HG02870 (cell line): ENCODE results near the gene CXCR6.

Experiments used
- ATAC-seq: cut with Tn5 transposase; IDR thresholded peaks from one replicate; pipeline ENCODE4 v1.9.1; 2021; ENCODE audit warnings: mild to moderate bottlenecking, moderate library complexity; ENCODE audit not compliant: unreplicated experiment

The CXCR6 gene

DNA sequence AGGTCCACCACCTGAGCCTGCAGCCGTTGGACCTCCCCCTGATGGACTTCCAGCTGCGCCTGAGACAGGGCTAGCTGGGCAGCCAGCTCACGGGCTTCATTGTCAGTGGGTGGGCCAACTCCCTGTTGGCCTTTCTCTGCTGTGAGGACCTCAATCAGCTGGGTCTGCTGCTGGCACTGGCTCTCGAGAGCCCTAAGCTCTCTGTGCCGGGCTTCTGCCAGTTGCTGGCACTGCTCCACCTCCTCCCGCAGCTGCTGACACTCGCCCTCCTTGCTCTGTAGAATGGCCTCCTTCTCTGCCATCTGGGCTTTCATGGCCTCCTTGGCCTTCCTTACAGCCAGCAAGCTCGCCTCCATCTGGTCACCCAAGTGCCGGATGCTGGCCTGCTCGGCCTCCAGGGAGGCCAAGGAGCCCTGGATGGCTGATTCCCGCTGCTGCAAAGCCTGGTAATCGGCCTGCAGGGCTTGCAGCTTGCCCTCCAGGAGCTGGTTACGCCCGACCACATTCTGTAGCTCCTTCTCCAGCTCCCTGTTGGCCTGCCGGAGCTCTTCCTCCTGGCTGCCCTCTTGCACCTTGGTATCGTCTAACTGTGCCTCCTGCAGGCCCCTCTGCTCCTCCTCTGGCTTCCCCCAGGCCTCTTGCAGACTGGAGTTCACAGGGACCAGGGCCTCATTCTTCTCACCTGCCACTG lies 23.8 kb downstream of the CXCR6 start:
- no peak for ATAC-seq

DNA sequence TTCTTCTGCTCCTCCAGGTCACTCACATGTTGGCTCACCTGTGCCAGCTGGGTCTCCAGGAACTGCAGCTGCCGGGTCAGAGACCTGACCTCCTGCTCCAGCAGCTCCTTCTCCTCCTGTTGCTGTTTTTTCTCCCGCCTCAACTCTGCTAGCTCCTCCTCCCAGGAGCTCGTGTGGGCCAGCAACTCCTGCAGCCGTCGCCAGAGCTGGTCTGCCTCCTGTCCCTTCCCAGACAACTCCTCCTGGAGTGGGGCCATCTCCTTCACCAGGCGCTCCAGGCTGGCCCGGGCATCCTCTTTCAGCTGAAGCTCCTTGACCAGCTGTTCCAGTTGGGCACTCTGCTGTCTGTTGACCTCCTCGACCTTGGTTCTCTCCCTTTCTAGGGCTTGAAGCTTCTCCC lies 24.5 kb downstream of the CXCR6 start:
- ATAC-seq: no peak

GRCh38 chr3:45968149-45968548 lies 24.9 kb downstream of the CXCR6 start:
- ATAC-seq: no peak

- no peak for ATAC-seq
Observed at GRCh38 chr3:45968706-45969105, 25.4 kb downstream of the CXCR6 start.

DNA sequence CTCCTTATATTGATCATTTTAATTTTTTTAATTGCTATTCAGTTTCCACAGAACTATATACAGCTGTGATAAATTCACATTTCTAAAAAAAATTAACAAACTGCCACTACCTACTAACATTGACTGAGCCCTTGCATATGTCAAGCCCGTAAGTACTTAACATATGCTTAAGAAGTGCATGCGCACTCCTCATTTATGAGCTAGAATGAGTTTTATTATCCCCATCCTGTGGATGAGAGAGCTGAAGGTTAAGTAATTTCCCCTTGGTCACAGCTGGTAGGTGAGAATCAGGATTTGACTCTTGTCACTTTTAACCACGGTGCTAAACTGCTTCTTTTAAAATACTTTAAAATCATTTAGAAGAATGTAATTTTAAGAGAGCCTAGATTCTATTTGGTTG lies 25.9 kb downstream of the CXCR6 start:
- ATAC-seq: no peak

GRCh38 chr3:45969953-45970352 lies 26.7 kb downstream of the CXCR6 start:
- no peak for ATAC-seq

- ATAC-seq: no peak
Observed at GRCh38 chr3:45972534-45973402, 29.5 kb downstream of the CXCR6 start.

- no peak for ATAC-seq
Observed at GRCh38 chr3:45974686-45975085, 31.4 kb downstream of the CXCR6 start.

- no peak for ATAC-seq
Observed at GRCh38 chr3:45975686-45976085, 32.4 kb downstream of the CXCR6 start.

- ATAC-seq: no peak
Observed at GRCh38 chr3:45976191-45977091, 33.2 kb downstream of the CXCR6 start.

DNA sequence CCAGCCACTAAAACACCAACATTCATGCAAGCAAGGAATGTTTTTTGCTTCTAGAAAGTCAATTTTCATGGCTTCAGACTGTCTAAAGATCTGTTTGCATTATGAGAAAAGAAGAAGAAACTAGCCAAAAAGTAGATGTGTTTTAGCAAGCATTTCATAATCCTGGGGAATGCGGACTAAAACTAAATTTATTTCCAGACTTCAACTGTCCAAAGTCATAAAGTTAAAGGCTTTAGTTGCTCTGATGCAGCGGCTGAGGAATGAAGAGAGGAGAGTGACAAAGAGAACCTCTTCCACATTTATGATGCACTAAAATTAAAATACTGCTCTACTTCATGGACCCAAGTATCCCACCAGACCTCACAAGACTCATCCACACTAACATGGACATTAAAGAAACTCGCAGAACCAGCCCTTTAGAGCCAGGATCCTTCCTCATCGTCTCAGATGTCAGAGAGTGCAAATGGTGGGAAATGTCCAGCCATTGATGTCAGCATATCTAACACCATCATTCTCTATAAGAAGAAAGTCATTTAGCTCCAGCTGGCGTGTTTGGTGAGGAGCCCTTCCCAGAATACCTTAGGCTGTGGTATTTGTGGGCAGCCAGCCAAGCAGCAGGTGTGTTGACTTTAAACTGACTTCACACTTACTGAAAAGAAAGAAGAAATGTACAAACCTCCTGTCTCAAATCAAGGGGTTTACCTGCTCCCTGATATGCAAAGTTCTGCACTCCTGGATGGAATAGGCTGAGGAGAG lies 34.9 kb downstream of the CXCR6 start:
- no peak for ATAC-seq

DNA sequence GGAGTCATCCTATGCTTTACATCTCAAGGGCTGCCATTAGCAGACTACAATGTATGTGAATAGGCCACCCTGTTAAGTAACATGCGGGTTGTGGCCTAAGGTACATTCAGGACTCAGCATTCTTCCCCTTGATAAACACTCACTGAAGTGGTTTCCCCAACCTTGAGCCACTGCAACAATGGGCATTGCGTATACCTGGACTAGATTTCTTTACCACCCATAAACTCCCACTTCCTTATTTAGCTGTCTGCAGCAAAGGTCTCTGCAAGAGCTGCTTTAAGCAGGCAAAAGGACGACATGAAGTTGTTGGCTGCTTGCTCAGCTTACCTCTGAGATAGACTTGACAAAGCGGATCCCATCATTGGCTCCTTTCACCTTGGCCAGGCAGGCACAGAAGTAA lies 36.1 kb downstream of the CXCR6 start:
- no peak for ATAC-seq

DNA sequence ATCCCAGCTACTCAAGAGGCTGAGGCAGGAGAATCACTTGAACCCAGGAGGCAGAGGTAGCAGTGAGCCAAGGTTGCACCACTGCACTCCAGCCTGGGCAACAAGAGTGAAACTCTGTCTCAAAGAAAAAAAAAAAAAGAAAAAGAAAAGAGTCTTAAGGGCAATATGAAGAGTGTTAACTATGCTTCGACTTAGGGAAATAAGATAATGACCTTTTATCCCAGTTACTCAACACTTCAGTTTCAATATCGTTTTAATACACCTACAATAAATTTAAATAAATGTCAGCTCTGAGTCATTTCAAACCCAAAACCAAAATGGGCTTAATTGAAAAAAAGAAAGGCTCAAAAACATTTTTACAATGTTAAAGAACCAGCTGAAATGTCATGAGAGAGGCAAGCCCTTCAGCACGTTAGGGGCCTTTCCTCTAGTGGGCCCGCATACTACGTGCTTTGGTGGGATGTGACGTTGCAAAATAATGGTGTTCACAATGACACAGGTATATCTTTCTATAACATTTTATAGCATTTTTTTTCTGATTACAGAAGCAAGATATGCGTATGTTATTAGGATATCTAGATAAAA lies 37.1 kb downstream of the CXCR6 start:
- ATAC-seq: no peak

DNA sequence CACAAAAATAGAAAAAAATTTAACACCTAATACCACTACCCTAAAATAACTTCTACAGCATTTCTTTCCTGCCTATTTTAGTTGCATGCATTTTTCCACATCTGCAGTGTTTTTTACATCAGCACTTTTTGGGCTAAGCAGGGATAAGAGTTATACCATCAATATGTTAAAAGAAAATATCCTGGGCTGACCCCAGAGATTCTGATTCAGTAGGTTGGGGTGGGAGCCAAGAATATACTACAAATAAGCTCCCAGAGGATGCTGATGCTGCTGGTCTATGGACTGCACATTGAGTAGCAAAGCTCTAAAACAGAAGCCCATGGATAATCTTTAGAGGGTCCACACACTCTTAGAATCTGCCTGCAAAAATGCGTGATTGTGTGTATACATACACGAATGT lies 37.6 kb downstream of the CXCR6 start:
- ATAC-seq: no peak

- no peak for ATAC-seq
Observed at GRCh38 chr3:45981346-45982074, 38.2 kb downstream of the CXCR6 start.

GRCh38 chr3:45983770-45984169 lies 40.5 kb downstream of the CXCR6 start:
- ATAC-seq: no peak

DNA sequence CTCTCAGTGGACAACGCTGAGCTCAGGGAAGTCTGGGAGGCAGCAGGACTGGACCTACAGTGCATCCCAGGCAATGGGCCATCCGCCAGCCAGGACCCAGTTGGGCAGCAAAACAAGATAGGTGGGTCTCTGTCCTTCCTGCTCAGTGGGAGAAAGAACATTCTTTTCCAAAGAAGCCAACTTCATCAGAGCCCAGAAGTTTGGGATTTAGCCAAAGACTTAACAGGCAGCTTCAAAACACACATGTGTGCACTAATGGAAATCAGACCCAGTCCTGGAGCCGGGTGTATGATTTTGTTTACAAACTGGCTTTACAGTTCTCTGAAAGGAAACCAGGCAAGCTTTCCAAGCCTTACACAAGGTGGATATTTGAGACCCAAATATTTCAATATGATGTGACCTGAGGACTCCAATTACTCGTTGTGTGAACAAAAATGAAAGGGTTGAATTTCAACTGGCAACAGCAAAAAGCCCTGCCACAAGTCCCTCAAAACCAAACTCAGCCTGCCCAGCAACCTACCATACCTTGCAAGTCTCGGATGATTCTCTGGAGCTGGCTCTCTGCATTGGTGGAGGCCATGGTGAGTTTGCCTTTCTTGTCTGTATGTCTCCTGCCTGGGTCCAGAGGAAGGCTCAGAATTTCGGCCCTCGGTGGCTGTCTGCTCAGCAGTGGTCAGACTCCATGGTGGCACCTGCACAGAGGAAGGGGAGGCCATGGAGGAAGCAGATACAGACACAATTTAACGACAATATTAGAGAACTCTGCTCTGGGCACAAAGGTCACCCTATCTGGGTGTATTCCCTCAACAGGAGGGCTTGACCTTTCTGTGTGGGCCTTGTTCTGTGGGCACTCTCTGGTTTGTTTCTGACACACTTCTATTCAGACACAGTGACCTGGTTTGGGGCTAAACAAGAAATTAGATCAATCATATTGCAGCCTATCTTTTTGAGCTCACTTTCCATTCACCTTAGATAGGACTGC lies 41.4 kb downstream of the CXCR6 start:
- no peak for ATAC-seq

- ATAC-seq: no peak
Observed at GRCh38 chr3:45985532-45986302, 42.5 kb downstream of the CXCR6 start.
